ENCODE results near the gene CAPS2. TPM values are rescaled to one million over a fixed set of nuclear protein-coding genes. Genes with fewer than 3 reads are reported as not detected.
"Not testable (repeated sequence)": the region's sequence is repeated elsewhere in the genome, so short reads cannot be mapped to it uniquely, and the experiment has no call there.

Gene CAPS2
- total and polyA plus RNA-seq, 2 donors (not counting 3 experiments of a cell fraction or from before 2014, with no cell fraction given) = 0.61 to 1.7 TPM

DNA sequence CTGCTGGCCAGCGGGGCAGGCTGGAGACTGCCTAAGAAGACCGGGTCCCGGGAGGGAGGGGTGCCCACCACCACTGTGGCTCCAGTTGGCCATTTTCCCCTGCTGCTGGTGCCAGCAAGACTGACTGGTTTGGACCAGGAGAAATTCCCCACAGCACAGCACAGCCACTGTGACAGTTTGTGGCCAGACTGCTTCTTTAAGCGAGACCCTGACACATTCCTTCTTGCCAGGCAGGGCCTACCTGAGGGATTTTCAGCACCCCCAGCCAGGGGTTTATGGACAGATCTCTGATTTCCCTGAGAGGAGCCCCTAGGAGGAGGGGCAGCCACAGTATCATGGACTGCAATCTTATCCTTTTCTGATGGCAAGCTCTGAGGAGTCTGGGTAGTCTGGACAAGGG lies 19.8 kb upstream of the CAPS2 start:
- no peaks in the 10 kb centered on the region for H3K9me1 ChIP-seq (replicated peaks; ENCODE audit: control insufficient read depth, extremely low read depth, insufficient read depth, low read length)
- H3K79me2 ChIP-seq (ENCODE audit: control insufficient read depth, insufficient read depth, low read length) = no peaks in the 10 kb centered on the region
- FAIRE-seq (no peak), DNase-seq (ENCODE audit: low read depth, low spot score) (no peak)
- intact Hi-C loops (cut with micrococcal nuclease) (no loop called here), dilution Hi-C loops (cut with MboI; ENCODE audit: extremely low pct_ligation_motif_present, low sequenced_read_pairs) (no loop called here)
- POLR2A ChIA-PET = no interaction called here
- H3K4me2 ChIP-seq (ENCODE audit: insufficient read depth, low read length) = no peak overlapping the region
- H3K4me1 ChIP-seq (ENCODE audit: control insufficient read depth, extremely low read depth, insufficient read depth, low read length) = no peaks in the 10 kb centered on the region
- H3K36me3 ChIP-seq (ENCODE audit: control insufficient read depth in 2 of 2, extremely low read depth in 1 of 2, insufficient read depth in 2 of 2, low read length in 2 of 2) = no peaks in the 10 kb centered on the region
- no peak overlapping the region for H2AFZ ChIP-seq (ENCODE audit: low read depth, low read length)
- no peaks in the 10 kb centered on the region for H4K20me1 ChIP-seq (replicated peaks; ENCODE audit: control insufficient read depth, extremely low read depth, insufficient read depth, low read length)
- TF ChIP-seq GATA2 (IDR thresholded peaks at IDR 0.05; ENCODE audit: insufficient read depth, insufficient read length, low read depth, low read length) (no peak), POLR2AphosphoS5 (IDR thresholded peaks at IDR 0.05; ENCODE audit: insufficient read depth, low read depth, low read length) (no peak), EZH2 (IDR thresholded peaks at IDR 0.05; ENCODE audit: borderline replicate concordance, low read depth, low read length, severe bottlenecking) (no peak), POLR2A (IDR thresholded peaks at IDR 0.05; ENCODE audit: low read depth, low read length) (no peak), JUN (IDR thresholded peaks at IDR 0.05; ENCODE audit: borderline replicate concordance, insufficient read depth, insufficient read length, low read depth) (no peak), MYC (IDR thresholded peaks at IDR 0.05; ENCODE audit: low read depth, low read length) (no peak), FOS (IDR thresholded peaks at IDR 0.05; ENCODE audit: borderline replicate concordance, insufficient read depth, low read length) (no peak)
- TF ChIP-seq, protein P1, sequence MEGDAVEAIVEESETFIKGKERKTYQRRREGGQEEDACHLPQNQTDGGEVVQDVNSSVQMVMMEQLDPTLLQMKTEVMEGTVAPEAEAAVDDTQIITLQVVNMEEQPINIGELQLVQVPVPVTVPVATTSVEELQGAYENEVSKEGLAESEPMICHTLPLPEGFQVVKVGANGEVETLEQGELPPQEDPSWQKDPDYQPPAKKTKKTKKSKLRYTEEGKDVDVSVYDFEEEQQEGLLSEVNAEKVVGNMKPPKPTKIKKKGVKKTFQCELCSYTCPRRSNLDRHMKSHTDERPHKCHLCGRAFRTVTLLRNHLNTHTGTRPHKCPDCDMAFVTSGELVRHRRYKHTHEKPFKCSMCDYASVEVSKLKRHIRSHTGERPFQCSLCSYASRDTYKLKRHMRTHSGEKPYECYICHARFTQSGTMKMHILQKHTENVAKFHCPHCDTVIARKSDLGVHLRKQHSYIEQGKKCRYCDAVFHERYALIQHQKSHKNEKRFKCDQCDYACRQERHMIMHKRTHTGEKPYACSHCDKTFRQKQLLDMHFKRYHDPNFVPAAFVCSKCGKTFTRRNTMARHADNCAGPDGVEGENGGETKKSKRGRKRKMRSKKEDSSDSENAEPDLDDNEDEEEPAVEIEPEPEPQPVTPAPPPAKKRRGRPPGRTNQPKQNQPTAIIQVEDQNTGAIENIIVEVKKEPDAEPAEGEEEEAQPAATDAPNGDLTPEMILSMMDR (IDR thresholded peaks at IDR 0.05; ENCODE audit: extremely low read depth in 1 of 2, insufficient read depth in 1 of 2, low read depth in 1 of 2, low read length in 2 of 2) = no peak
- TF ChIP-seq, protein P2, sequence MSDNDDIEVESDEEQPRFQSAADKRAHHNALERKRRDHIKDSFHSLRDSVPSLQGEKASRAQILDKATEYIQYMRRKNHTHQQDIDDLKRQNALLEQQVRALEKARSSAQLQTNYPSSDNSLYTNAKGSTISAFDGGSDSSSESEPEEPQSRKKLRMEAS (IDR thresholded peaks at IDR 0.05; ENCODE audit: insufficient read depth, insufficient read length) = no peak
- no peak overlapping the region for H3K9ac ChIP-seq (replicated peaks; ENCODE audit: extremely low read depth, insufficient read depth, low read length)
- no TSS peak for BruUV-seq (replicated peaks)
- no peak overlapping the region for H3K4me3 ChIP-seq (replicated peaks in 1 of 3; ENCODE audit: insufficient read depth in 1 of 3, low read depth in 1 of 3, low read length in 3 of 3)
- CTCF ChIA-PET = no interaction called here
- H3K9me3 ChIP-seq (replicated peaks; ENCODE audit: control insufficient read depth, insufficient read depth, low read length) = no peaks in the 10 kb centered on the region
- no peak overlapping the region for H3K27ac ChIP-seq (ENCODE audit: insufficient read depth, low read depth, low read length)
- no peaks in the 10 kb centered on the region for H3K27me3 ChIP-seq (ENCODE audit: control insufficient read depth in 2 of 2, insufficient read depth in 2 of 2, low read length in 2 of 2)

DNA sequence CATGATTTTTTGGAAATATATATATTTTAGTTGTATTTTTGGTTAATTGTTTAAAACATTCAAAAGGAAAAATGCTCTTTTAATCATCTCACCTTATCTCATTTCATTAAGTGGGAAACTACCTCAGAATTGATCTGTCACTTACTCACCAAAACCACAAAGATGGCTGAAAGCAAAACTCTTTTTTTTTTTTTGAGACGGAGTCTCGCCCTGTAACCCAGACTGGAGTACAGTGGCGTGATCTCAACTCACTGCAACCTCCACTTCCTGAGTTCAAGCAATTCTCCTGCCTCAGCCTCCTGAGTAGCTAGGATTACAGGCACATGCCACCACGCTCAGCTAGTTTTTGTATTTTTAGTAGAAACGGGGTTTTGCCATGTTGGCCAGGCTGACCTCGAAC lies 16.1 kb upstream of the CAPS2 start:
- FAIRE-seq; H3K79me2 ChIP-seq (ENCODE audit: control insufficient read depth, insufficient read depth, low read length); H3K9me3 ChIP-seq (replicated peaks; ENCODE audit: control insufficient read depth, insufficient read depth, low read length); BruUV-seq (replicated peaks); H3K36me3 ChIP-seq (ENCODE audit: control insufficient read depth in 2 of 2, extremely low read depth in 1 of 2, insufficient read depth in 2 of 2, low read length in 2 of 2); H3K4me2 ChIP-seq (ENCODE audit: insufficient read depth, low read length); intact Hi-C loops (cut with micrococcal nuclease); H3K27ac ChIP-seq (ENCODE audit: insufficient read depth, low read depth, low read length); H2AFZ ChIP-seq (ENCODE audit: low read depth, low read length); DNase-seq (ENCODE audit: low read depth, low spot score); H3K9me1 ChIP-seq (replicated peaks; ENCODE audit: control insufficient read depth, extremely low read depth, insufficient read depth, low read length); dilution Hi-C loops (cut with MboI; ENCODE audit: extremely low pct_ligation_motif_present, low sequenced_read_pairs); H4K20me1 ChIP-seq (replicated peaks; ENCODE audit: control insufficient read depth, extremely low read depth, insufficient read depth, low read length); H3K9ac ChIP-seq (replicated peaks; ENCODE audit: extremely low read depth, insufficient read depth, low read length); H3K4me3 ChIP-seq (replicated peaks in 1 of 3; ENCODE audit: insufficient read depth in 1 of 3, low read depth in 1 of 3, low read length in 3 of 3); H3K4me1 ChIP-seq (ENCODE audit: control insufficient read depth, extremely low read depth, insufficient read depth, low read length); POLR2A ChIA-PET; H3K27me3 ChIP-seq (ENCODE audit: control insufficient read depth in 2 of 2, insufficient read depth in 2 of 2, low read length in 2 of 2): not testable (repeated sequence)
- CTCF ChIA-PET = interaction anchor here (1.1 to 1.3 kb wide), 2 partner anchors 8 to 10 kb away, joined by 3 read pairs; no protein-coding TSS in a partner anchor
